HepG2 (cell line): ENCODE measurements around the gene UQCC2. TPM values are rescaled to one million over a fixed set of nuclear protein-coding genes. Genes with fewer than 3 reads are reported as not detected.

Experiments
- ATAC-seq: fragments of 200-7000 bp; cut with Tn5 transposase; 3 replicates; pipeline ENCODE4 v1.9.1; 2020; ENCODE audit warnings: mild to moderate bottlenecking, moderate library complexity
- BruUV-seq: library from RNA; stranded (reverse); fragments of 400-500 nt; replicated peaks from 2 replicates; lab custom pipeline; 2021; lab: Mats Ljungman, UMichigan
- CTCF ChIA-PET: fragments of 300-600 bp; formaldehyde crosslinking; extraction: SDS; loops from one replicate; lab custom pipeline; 2021; ENCODE audit warnings: low total read pairs, inconsistent platforms, low intra/inter-chr PET ratio; lab: Yijun Ruan, JAX
- POLR2A ChIA-PET: fragments of 350-600 bp; sonication (Branson Sonifier 250); formaldehyde crosslinking; loops from one replicate; lab custom pipeline; 2020; ENCODE audit warnings: antibody characterized with exemption, inconsistent platforms; lab: Yijun Ruan, JAX
- DNase-seq: peaks from one replicate; pipeline ENCODE4 v3.0.0-alpha.2; 2015; ENCODE audit warnings: low spot score
- FAIRE-seq: peaks from 3 replicates; lab custom pipeline; 2011; peaks lifted over from hg19 to GRCh38; lab: Jason Lieb, UNC
- H2AFZ ChIP-seq: one replicate; pipeline ENCODE4 v1.6.1; 2011; ENCODE audit warnings: low read length, inconsistent platforms
- H3K27ac ChIP-seq: fragments of 300-600 bp; 3 replicates; pipeline ENCODE4 v1.8.0; 2011; ENCODE audit warnings: mixed run types, mild to moderate bottlenecking, mixed read lengths, low read length, inconsistent platforms; ENCODE audit not compliant: insufficient read depth; ENCODE audit errors: extremely low read length
- H3K27me3 ChIP-seq, 2 experiments: fragments of 200-600 bp in 1 of 2; 2 replicates in 1 of 2; 3 replicates in 1 of 2; pipeline versions ENCODE4 v1.6.0 to v1.8.0; 2011; ENCODE audit warnings: low read length in 2 of 2, mild to moderate bottlenecking in 2 of 2, moderate library complexity in 2 of 2, inconsistent platforms in 1 of 2; ENCODE audit not compliant: insufficient read depth in 2 of 2, control insufficient read depth in 1 of 2
- H3K36me3 ChIP-seq, 2 experiments: fragments of 200-600 bp in 1 of 2; replicated peaks in 1 of 2; 2 replicates in 1 of 2; 3 replicates in 1 of 2; pipeline versions ENCODE4 v1.5.1 to v1.8.0; 2011; ENCODE audit warnings: low read length in 2 of 2, inconsistent platforms in 1 of 2; ENCODE audit not compliant: insufficient read depth in 2 of 2, control insufficient read depth in 1 of 2
- H3K4me1 ChIP-seq: 2 replicates; pipeline ENCODE4 v1.5.1; 2012; ENCODE audit warnings: low read length, inconsistent platforms; ENCODE audit not compliant: insufficient read depth
- H3K4me2 ChIP-seq: 2 replicates; pipeline ENCODE4 v1.6.0; 2011; ENCODE audit warnings: low read depth, low read length, inconsistent platforms
- H3K4me3 ChIP-seq, 3 experiments: fragments of 200-600 bp in 1 of 3; sonication (generic), shearing (Covaris generic) in 1 of 3; replicated peaks in 1 of 3; 2 replicates each; pipeline ENCODE4 v1.5.1; 2011 to 2016; ENCODE audit warnings: low read length in 3 of 3, inconsistent platforms in 2 of 3, low read depth in 2 of 3, mild to moderate bottlenecking in 2 of 3, control low read depth in 1 of 3, mixed read lengths in 1 of 3; ENCODE audit not compliant: insufficient read depth in 1 of 3
- H3K79me2 ChIP-seq: one replicate; pipeline ENCODE4 v1.6.1; 2011; ENCODE audit warnings: low read length, inconsistent platforms; ENCODE audit not compliant: insufficient read depth
- H3K9ac ChIP-seq: 2 replicates; pipeline ENCODE4 v1.6.0; 2011; ENCODE audit warnings: mild to moderate bottlenecking, low read depth, low read length, inconsistent platforms; ENCODE audit not compliant: insufficient read depth
- H3K9me3 ChIP-seq: 2 replicates; pipeline ENCODE4 v1.5.1; 2012; ENCODE audit warnings: mild to moderate bottlenecking, low read length
- H4K20me1 ChIP-seq: 2 replicates; pipeline ENCODE4 v1.6.0; 2011; ENCODE audit warnings: inconsistent platforms, mild to moderate bottlenecking, low read length, moderate library complexity; ENCODE audit not compliant: insufficient read depth
- ARNTL ChIP-seq: sonication (generic); formaldehyde crosslinking; IDR thresholded peaks from 2 replicates; pipeline ENCODE4 v1.4.0; 2020; ENCODE audit warnings: mild to moderate bottlenecking, missing genetic modification reagents
- EED ChIP-seq: sonication (generic); formaldehyde crosslinking; IDR thresholded peaks from 2 replicates; pipeline ENCODE4 v1.5.0; 2020; ENCODE audit warnings: mild to moderate bottlenecking, missing genetic modification reagents
- LCORL ChIP-seq, 2 experiments: fragments of 450-650 bp in 1 of 2; sonication (generic) in 1 of 2; formaldehyde crosslinking in 1 of 2; IDR thresholded peaks; 2 replicates each; pipeline versions ENCODE4 v1.5.0 to v1.6.1; 2017 to 2020; ENCODE audit warnings: antibody characterized with exemption in 1 of 2, missing genetic modification reagents in 1 of 2
- RBAK ChIP-seq: sonication (generic); formaldehyde crosslinking; IDR thresholded peaks from 2 replicates; pipeline ENCODE4 v1.5.1; 2020; ENCODE audit warnings: mild to moderate bottlenecking, missing genetic modification reagents
- SMAD9 ChIP-seq: sonication (generic); formaldehyde crosslinking; IDR thresholded peaks from 2 replicates; pipeline ENCODE4 v1.5.1; 2020; ENCODE audit warnings: mild to moderate bottlenecking, missing genetic modification reagents
- XRCC5 ChIP-seq: fragments of 200-400 bp; formaldehyde crosslinking; optimal IDR thresholded peaks from 2 replicates; pipeline ENCODE3; 2017; ENCODE audit warnings: mild to moderate bottlenecking, low read length
- ZFY ChIP-seq: sonication (generic); formaldehyde crosslinking; IDR thresholded peaks from 2 replicates; pipeline ENCODE4 v1.4.0; 2020; ENCODE audit warnings: missing genetic modification reagents
- ZNF768 ChIP-seq: sonication (generic); formaldehyde crosslinking; IDR thresholded peaks from 2 replicates; pipeline ENCODE4 v1.4.0; 2020; ENCODE audit warnings: missing genetic modification reagents
- ZSCAN29 ChIP-seq: sonication (generic); formaldehyde crosslinking; conservative IDR thresholded peaks from 2 replicates; pipeline ENCODE4 v1.4.0; 2020; ENCODE audit warnings: mild to moderate bottlenecking, missing genetic modification reagents
- WGBS: methylation state at CpG from one replicate; pipeline ENCODE4 v1.1.6; 2017; ENCODE audit warnings: low lambda C conversion rate; 5-methylcytosine and 5-hydroxymethylcytosine counted together
- in situ Hi-C: cut with HindIII; loops from 2 replicates; pipeline ENCODE4 v1.10.0; 2017; ENCODE audit warnings: low pct_unique_long_range_greater_than_20kb; ENCODE audit not compliant: extremely low pct_ligation_motif_present
- intact Hi-C: fragments of 100-400 bp; cut with micrococcal nuclease; formaldehyde crosslinking; loops from one replicate; pipeline ENCODE4 v1.10.0; 2022; ENCODE audit not compliant: unreplicated experiment
- polyA plus RNA-seq, 8 experiments: library from polyadenylated mRNA; depleted of rRNA in 3 of 8; stranded (reverse) in 7 of 8; unstranded in 1 of 8; fragments of >200 nt; fragmentation: Illumina TruSeq in 4 of 8; extraction: Trizol in 4 of 8; gene quantifications; 2 replicates each; pipeline versions ENCODE4 v1.2.1 to v1.2.3, GENCODE V29; 2011 to 2016; ENCODE audit warnings: low read depth in 4 of 8, missing spikeins in 1 of 8, mixed read lengths in 1 of 8; ENCODE audit not compliant: insufficient read depth in 1 of 8
- total RNA-seq, 5 experiments: library from RNA; depleted of rRNA; stranded (reverse); fragments of >200 nt; fragmentation: Illumina TruSeq; extraction: Trizol; gene quantifications; 2 replicates each; pipeline ENCODE4 v1.2.3, GENCODE V29; 2016; ENCODE audit warnings: low read depth in 1 of 5
- TF ChIP-seq, protein P1 (sequence below): sonication (generic); formaldehyde crosslinking; IDR thresholded peaks from 2 replicates; pipeline ENCODE4 v1.9.0; 2022; ENCODE audit warnings: missing genetic modification reagents, mild to moderate bottlenecking, borderline replicate concordance
- TF ChIP-seq, protein P2 (sequence below): sonication (generic); formaldehyde crosslinking; IDR thresholded peaks from 2 replicates; pipeline ENCODE4 v1.4.0; 2020; ENCODE audit warnings: missing genetic modification reagents
- TF ChIP-seq, protein P3 (sequence below): sonication (generic); formaldehyde crosslinking; IDR thresholded peaks from 2 replicates; pipeline ENCODE4 v1.5.1; 2020; ENCODE audit warnings: mild to moderate bottlenecking, missing genetic modification reagents, moderate library complexity

The UQCC2 gene
- total and polyA plus RNA-seq, 2 of the 13 experiments (the other 11 are each of a cell fraction or from before 2014, with no cell fraction given) = 82.4 to 238 TPM

GRCh38 chr6:33746036-33746600 is 34.6 kb upstream of the UQCC2 start:
- Histone ChIP-seq H4K20me1 (no peaks in the 10 kb centered on the region), H3K79me2 (no peaks in the 10 kb centered on the region), H2AFZ (no peak overlapping the region), H3K36me3 (no peaks in the 10 kb centered on the region), H3K9me3 (no peaks in the 10 kb centered on the region), H3K27ac (no peak overlapping the region), H3K4me3 (peak overlapping the region in 1 of 3 experiments; percentile 19; a peak in 1 of 6 replicates), H3K4me1 (peaks cover 52% of the 10 kb centered on the region), H3K9ac (no peak overlapping the region), H3K27me3 (peaks cover 4 to 48% of the 10 kb centered on the region in 2 experiments; a peak in 4 of 5 replicates), H3K4me2 (peak overlapping the region; percentile 59)
- WGBS = 3% methylated on average over 13 of the region's 14 CpGs
- no peak for DNase-seq
- ChIA-PET CTCF (interaction anchor here (5.7 kb wide), 1 partner anchor 17 kb away, joined by 77 read pairs; no protein-coding TSS in a partner anchor), POLR2A (interaction anchor here (1.4 to 4.6 kb wide), 3 partner anchors 14 to 42 kb away, joined by 3 to 48 read pairs (median 34); partner anchors contain the start of gene UQCC2)
- BruUV-seq = no TSS peak
- intact Hi-C loops = no loop called here
- peak; percentile 20; the same call in 2 of the 3 replicates for ATAC-seq
- TF ChIP-seq, protein P1, sequence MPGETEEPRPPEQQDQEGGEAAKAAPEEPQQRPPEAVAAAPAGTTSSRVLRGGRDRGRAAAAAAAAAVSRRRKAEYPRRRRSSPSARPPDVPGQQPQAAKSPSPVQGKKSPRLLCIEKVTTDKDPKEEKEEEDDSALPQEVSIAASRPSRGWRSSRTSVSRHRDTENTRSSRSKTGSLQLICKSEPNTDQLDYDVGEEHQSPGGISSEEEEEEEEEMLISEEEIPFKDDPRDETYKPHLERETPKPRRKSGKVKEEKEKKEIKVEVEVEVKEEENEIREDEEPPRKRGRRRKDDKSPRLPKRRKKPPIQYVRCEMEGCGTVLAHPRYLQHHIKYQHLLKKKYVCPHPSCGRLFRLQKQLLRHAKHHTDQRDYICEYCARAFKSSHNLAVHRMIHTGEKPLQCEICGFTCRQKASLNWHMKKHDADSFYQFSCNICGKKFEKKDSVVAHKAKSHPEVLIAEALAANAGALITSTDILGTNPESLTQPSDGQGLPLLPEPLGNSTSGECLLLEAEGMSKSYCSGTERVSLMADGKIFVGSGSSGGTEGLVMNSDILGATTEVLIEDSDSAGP = 0 out of 2 replicates have a peak, but pooled peaks have one; percentile 28
- TF ChIP-seq, protein P2, sequence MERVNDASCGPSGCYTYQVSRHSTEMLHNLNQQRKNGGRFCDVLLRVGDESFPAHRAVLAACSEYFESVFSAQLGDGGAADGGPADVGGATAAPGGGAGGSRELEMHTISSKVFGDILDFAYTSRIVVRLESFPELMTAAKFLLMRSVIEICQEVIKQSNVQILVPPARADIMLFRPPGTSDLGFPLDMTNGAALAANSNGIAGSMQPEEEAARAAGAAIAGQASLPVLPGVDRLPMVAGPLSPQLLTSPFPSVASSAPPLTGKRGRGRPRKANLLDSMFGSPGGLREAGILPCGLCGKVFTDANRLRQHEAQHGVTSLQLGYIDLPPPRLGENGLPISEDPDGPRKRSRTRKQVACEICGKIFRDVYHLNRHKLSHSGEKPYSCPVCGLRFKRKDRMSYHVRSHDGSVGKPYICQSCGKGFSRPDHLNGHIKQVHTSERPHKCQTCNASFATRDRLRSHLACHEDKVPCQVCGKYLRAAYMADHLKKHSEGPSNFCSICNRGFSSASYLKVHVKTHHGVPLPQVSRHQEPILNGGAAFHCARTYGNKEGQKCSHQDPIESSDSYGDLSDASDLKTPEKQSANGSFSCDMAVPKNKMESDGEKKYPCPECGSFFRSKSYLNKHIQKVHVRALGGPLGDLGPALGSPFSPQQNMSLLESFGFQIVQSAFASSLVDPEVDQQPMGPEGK (CRISPR knock-in tag) = peak; percentile 46; the same call in 1 of the 2 replicates
- TF ChIP-seq RBAK (CRISPR knock-in tag) (no peak), SMAD9 (CRISPR knock-in tag) (no peak), EED (CRISPR knock-in tag) (peak; percentile 43; the same call in 1 of the 2 replicates), XRCC5 (peak; percentile 5), ZFY (CRISPR knock-in tag) (peak; percentile 20; the same call in 1 of the 2 replicates), ARNTL (no peak), LCORL (IDR thresholded peaks at IDR 0.05) (no peak), LCORL (CRISPR knock-in tag; IDR thresholded peaks at IDR 0.05) (no peak), ZNF768 (peak; percentile 13; the same call in 1 of the 2 replicates), ZSCAN29 (CRISPR knock-in tag) (no peak)
- TF ChIP-seq, protein P3, sequence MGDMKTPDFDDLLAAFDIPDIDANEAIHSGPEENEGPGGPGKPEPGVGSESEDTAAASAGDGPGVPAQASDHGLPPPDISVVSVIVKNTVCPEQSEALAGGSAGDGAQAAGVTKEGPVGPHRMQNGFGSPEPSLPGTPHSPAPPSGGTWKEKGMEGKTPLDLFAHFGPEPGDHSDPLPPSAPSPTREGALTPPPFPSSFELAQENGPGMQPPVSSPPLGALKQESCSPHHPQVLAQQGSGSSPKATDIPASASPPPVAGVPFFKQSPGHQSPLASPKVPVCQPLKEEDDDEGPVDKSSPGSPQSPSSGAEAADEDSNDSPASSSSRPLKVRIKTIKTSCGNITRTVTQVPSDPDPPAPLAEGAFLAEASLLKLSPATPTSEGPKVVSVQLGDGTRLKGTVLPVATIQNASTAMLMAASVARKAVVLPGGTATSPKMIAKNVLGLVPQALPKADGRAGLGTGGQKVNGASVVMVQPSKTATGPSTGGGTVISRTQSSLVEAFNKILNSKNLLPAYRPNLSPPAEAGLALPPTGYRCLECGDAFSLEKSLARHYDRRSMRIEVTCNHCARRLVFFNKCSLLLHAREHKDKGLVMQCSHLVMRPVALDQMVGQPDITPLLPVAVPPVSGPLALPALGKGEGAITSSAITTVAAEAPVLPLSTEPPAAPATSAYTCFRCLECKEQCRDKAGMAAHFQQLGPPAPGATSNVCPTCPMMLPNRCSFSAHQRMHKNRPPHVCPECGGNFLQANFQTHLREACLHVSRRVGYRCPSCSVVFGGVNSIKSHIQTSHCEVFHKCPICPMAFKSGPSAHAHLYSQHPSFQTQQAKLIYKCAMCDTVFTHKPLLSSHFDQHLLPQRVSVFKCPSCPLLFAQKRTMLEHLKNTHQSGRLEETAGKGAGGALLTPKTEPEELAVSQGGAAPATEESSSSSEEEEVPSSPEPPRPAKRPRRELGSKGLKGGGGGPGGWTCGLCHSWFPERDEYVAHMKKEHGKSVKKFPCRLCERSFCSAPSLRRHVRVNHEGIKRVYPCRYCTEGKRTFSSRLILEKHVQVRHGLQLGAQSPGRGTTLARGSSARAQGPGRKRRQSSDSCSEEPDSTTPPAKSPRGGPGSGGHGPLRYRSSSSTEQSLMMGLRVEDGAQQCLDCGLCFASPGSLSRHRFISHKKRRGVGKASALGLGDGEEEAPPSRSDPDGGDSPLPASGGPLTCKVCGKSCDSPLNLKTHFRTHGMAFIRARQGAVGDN (CRISPR knock-in tag) = 0 out of 2 replicates have a peak, but pooled peaks have one; percentile 8
- in situ Hi-C loops = no loop called here
- no peak for FAIRE-seq
